GM23338 (cell line): ENCODE measurements around the gene GDF10. TPM values are rescaled to one million over a fixed set of nuclear protein-coding genes. Genes with fewer than 3 reads are reported as not detected.

Source experiments
- ATAC-seq: fragments of 200-7000 bp; cut with Tn5 transposase; 3 replicates; pipeline ENCODE4 v1.9.1; 2020
- DNase-seq: peaks from one replicate; pipeline ENCODE4 v3.0.0-alpha.2; 2015; ENCODE audit warnings: low spot score
- H2AFZ ChIP-seq: fragments of 200-600 bp; sonication (generic); 2 replicates; pipeline ENCODE4 v1.8.0; 2016; ENCODE audit warnings: antibody characterized with exemption, mild to moderate bottlenecking, moderate library complexity
- H3F3A ChIP-seq: fragments of 200-600 bp; sonication (generic); replicated peaks from 2 replicates; pipeline ENCODE4 v1.8.0; 2017; ENCODE audit warnings: antibody characterized with exemption, mixed run types, low read depth
- H3K27ac ChIP-seq: fragments of 200-600 bp; sonication (generic); 2 replicates; pipeline ENCODE4 v1.6.1; 2016; ENCODE audit warnings: low read depth
- H3K27me3 ChIP-seq: fragments of 200-600 bp; sonication (generic); 2 replicates; pipeline ENCODE4 v1.8.0; 2016; ENCODE audit warnings: mild to moderate bottlenecking, mixed run types, moderate library complexity; ENCODE audit not compliant: insufficient read depth
- H3K36me3 ChIP-seq: fragments of 200-600 bp; sonication (generic); 2 replicates; pipeline ENCODE4 v1.8.0; 2016; ENCODE audit warnings: mild to moderate bottlenecking; ENCODE audit not compliant: insufficient read depth
- H3K4me1 ChIP-seq: fragments of 200-600 bp; sonication (generic); 2 replicates; pipeline ENCODE4 v1.8.0; 2016; ENCODE audit warnings: mild to moderate bottlenecking, moderate library complexity; ENCODE audit not compliant: insufficient read depth
- H3K4me2 ChIP-seq: fragments of 200-600 bp; sonication (generic); 2 replicates; pipeline ENCODE4 v1.7.1; 2017; ENCODE audit warnings: mixed run types
- H3K4me3 ChIP-seq: fragments of 200-600 bp; sonication (generic); 2 replicates; pipeline ENCODE4 v1.6.1; 2016; ENCODE audit warnings: mixed run types
- H3K79me2 ChIP-seq: fragments of 200-600 bp; sonication (generic); replicated peaks from 2 replicates; pipeline ENCODE4 v1.8.0; 2017; ENCODE audit warnings: mild to moderate bottlenecking; ENCODE audit not compliant: insufficient read depth
- H3K9me2 ChIP-seq: fragments of 200-600 bp; sonication (generic); 2 replicates; pipeline ENCODE4 v1.8.0; 2017; ENCODE audit not compliant: insufficient read depth
- H4K20me1 ChIP-seq: fragments of 200-600 bp; sonication (generic); replicated peaks from 2 replicates; pipeline ENCODE4 v1.8.0; 2017; ENCODE audit warnings: mild to moderate bottlenecking; ENCODE audit not compliant: insufficient read depth
- H3K27ac Mint-ChIP-seq: 2 replicates; pipeline ENCODE4 v1.8.0; 2020; ENCODE audit warnings: inconsistent platforms, mild to moderate bottlenecking, moderate library complexity, mixed read lengths
- H3K27me3 Mint-ChIP-seq: 3 replicates; pipeline ENCODE4 v1.8.0; 2022; ENCODE audit warnings: low read depth, mild to moderate bottlenecking, moderate library complexity, mixed read lengths, inconsistent platforms; ENCODE audit not compliant: insufficient read depth, poor library complexity
- H3K36me3 Mint-ChIP-seq: 3 replicates; pipeline ENCODE4 v1.8.0; 2021; ENCODE audit warnings: low read depth, mild to moderate bottlenecking, inconsistent platforms, moderate library complexity, mixed read lengths
- H3K4me1 Mint-ChIP-seq: 3 replicates; pipeline ENCODE4 v1.8.0; 2020; ENCODE audit warnings: mild to moderate bottlenecking, inconsistent platforms, mixed read lengths
- H3K4me3 Mint-ChIP-seq: 3 replicates; pipeline ENCODE4 v1.8.0; 2021; ENCODE audit warnings: moderate library complexity, mild to moderate bottlenecking, inconsistent platforms, mixed read lengths
- H3K9me3 Mint-ChIP-seq: 3 replicates; pipeline ENCODE4 v1.8.0; 2020; ENCODE audit warnings: moderate library complexity, mild to moderate bottlenecking, inconsistent platforms, mixed read lengths
- CREB1 ChIP-seq: fragments of 250-450 bp; sonication (Bioruptor Pico); IDR thresholded peaks from 2 replicates; pipeline ENCODE4 v1.5.0; 2020; ENCODE audit warnings: low read depth, mild to moderate bottlenecking, moderate library complexity
- EZH2 ChIP-seq: fragments of 200-600 bp; sonication (generic); IDR thresholded peaks from one replicate; pipeline ENCODE4 v1.8.0; 2017; ENCODE audit warnings: antibody characterized with exemption, mild to moderate bottlenecking, low read depth; ENCODE audit not compliant: unreplicated experiment
- EZH2phosphoT487 ChIP-seq: fragments of 200-600 bp; sonication (generic); IDR thresholded peaks from one replicate; pipeline ENCODE4 v1.8.1; 2018; ENCODE audit warnings: antibody characterized with exemption; ENCODE audit not compliant: unreplicated experiment
- JUNB ChIP-seq: IDR thresholded peaks from one replicate; pipeline ENCODE4 v1.6.1; 2016; ENCODE audit warnings: antibody characterized with exemption; ENCODE audit not compliant: unreplicated experiment
- NANOG ChIP-seq: IDR thresholded peaks from 2 replicates; pipeline ENCODE4 v1.6.1; 2016; ENCODE audit warnings: antibody characterized with exemption, borderline replicate concordance
- POLR2AphosphoS5 ChIP-seq: IDR thresholded peaks from 2 replicates; pipeline ENCODE4 v1.6.1; 2016; ENCODE audit warnings: antibody characterized with exemption, low read depth
- STAT1 ChIP-seq: IDR thresholded peaks from one replicate; pipeline ENCODE4 v1.6.1; 2016; ENCODE audit warnings: antibody characterized with exemption; ENCODE audit not compliant: unreplicated experiment
- ZNF114 ChIP-seq: fragments of 250-450 bp; sonication (Bioruptor Pico); IDR thresholded peaks from 2 replicates; pipeline ENCODE4 v1.5.0; 2020; ENCODE audit warnings: mild to moderate bottlenecking, moderate library complexity
- ZNF331 ChIP-seq: fragments of 250-450 bp; sonication (Bioruptor Pico); IDR thresholded peaks from 2 replicates; pipeline ENCODE4 v1.5.0; 2020; ENCODE audit warnings: low read depth, mild to moderate bottlenecking, moderate library complexity
- polyA plus RNA-seq: library from polyadenylated mRNA; unstranded; fragments of >200 nt; fragmentation: Nextera tagmentation; extraction: Ambion mirVana; gene quantifications from 2 replicates; pipeline ENCODE4 v1.2.1, GENCODE V29; 2016
- total RNA-seq: library from RNA; depleted of rRNA; stranded (reverse); fragments of >200 nt; shearing (Covaris generic); gene quantifications from 2 replicates; pipeline ENCODE4 v1.2.3, GENCODE V29; 2014
- TF ChIP-seq, protein P1 (sequence below): IDR thresholded peaks from 2 replicates; pipeline ENCODE4 v1.6.1; 2016; ENCODE audit warnings: antibody characterized with exemption
- TF ChIP-seq, protein P2 (sequence below), 2 experiments: fragments of 200-600 bp in 1 of 2; sonication (generic) in 1 of 2; conservative IDR thresholded peaks; 2 replicates each; pipeline versions ENCODE4 v1.5.1 to v1.6.1; 2016 to 2017; ENCODE audit warnings: antibody characterized with exemption in 2 of 2, low read depth in 2 of 2, mild to moderate bottlenecking in 2 of 2, moderate library complexity in 1 of 2
- TF ChIP-seq, protein P3 (sequence below): IDR thresholded peaks from one replicate; pipeline ENCODE4 v1.6.1; 2018; ENCODE audit warnings: antibody characterized with exemption; ENCODE audit not compliant: unreplicated experiment
- TF ChIP-seq, protein P4 (sequence below): fragments of 250-450 bp; sonication (Bioruptor Pico); IDR thresholded peaks from 2 replicates; pipeline ENCODE4 v1.5.0; 2020; ENCODE audit warnings: mild to moderate bottlenecking, moderate library complexity

The GDF10 gene
- total and polyA plus RNA-seq, 2 experiments from 2014 or later, result 0.21 TPM; not detected in 1

DNA sequence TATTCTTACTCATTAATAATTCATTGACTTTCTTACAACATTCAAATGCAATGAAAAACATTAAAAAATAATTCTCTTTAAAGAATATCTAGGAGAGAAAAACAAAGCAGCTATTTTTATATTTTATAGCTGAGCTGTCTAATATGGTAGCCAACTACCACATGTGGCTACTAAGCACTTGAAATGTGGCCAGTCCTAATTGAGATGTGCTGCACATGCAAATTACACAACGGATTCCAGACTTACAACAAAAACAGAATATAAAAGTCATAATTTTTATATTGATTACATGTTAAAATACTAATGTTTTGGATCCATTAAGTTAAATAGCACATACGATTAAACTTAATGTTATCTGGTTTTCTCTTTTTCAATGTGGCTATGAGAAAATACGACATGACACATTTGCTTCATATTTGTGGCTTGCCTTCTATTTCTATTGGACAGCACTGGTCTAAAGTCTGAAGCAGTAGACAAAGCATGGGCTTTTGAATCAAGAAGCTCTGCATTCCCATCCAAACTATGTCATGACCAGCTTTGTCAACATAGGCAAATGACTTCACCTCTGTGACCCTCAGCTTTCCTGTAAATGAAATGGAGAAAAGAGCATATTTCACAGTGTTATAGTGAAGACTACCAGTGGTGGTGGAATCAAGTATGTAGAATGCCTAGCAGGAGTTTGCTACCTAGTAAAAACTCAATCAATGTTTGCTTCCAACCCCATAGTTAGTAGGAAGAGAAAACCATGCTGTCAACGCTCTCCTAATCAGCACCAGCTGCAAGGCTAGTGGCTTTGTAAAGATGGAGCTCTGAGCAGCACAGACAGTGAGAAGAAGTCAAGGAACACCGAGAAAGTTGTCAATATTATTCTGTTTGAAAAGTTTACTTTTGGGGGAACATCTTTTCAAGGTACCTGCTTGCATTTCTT lies 37.1 kb upstream of the GDF10 start:
- no peak for ATAC-seq
- H3K4me2 ChIP-seq, result no peak overlapping the region
- no peak overlapping the region for H3K27ac Mint-ChIP-seq

More for the DNA sequence above, 37.1 kb upstream of the GDF10 start:
- Mint-ChIP-seq H3K4me3 (no peak overlapping the region), H3K27me3 (peaks cover 5% of the 10 kb centered on the region), H3K4me1 (no peaks in the 10 kb centered on the region; the same call in 2 of the 3 replicates), H3K9me3 (no peaks in the 10 kb centered on the region), H3K36me3 (no peaks in the 10 kb centered on the region)
- DNase-seq, result no peak
- no peaks in the 10 kb centered on the region for H3K27me3 ChIP-seq
- no peaks in the 10 kb centered on the region for H3K9me2 ChIP-seq
- no peaks in the 10 kb centered on the region for H3K36me3 ChIP-seq
- no peaks in the 10 kb centered on the region for H4K20me1 ChIP-seq
- no peaks in the 10 kb centered on the region for H3F3A ChIP-seq
- no peak overlapping the region for H3K27ac ChIP-seq
- H3K4me1 ChIP-seq, result no peaks in the 10 kb centered on the region
- no peak overlapping the region for H2AFZ ChIP-seq
- no peak overlapping the region for H3K4me3 ChIP-seq
- TF ChIP-seq, protein P1, sequence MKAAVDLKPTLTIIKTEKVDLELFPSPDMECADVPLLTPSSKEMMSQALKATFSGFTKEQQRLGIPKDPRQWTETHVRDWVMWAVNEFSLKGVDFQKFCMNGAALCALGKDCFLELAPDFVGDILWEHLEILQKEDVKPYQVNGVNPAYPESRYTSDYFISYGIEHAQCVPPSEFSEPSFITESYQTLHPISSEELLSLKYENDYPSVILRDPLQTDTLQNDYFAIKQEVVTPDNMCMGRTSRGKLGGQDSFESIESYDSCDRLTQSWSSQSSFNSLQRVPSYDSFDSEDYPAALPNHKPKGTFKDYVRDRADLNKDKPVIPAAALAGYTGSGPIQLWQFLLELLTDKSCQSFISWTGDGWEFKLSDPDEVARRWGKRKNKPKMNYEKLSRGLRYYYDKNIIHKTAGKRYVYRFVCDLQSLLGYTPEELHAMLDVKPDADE, result no peak
- TF ChIP-seq EZH2 (no peak), EZH2phosphoT487 (no peak), CREB1 (CRISPR knock-in tag) (no peak), ZNF114 (CRISPR knock-in tag) (no peak), JUNB (no peak), STAT1 (no peak), ZNF331 (CRISPR knock-in tag) (no peak), NANOG (no peak), POLR2AphosphoS5 (no peak)
- TF ChIP-seq, protein P2, sequence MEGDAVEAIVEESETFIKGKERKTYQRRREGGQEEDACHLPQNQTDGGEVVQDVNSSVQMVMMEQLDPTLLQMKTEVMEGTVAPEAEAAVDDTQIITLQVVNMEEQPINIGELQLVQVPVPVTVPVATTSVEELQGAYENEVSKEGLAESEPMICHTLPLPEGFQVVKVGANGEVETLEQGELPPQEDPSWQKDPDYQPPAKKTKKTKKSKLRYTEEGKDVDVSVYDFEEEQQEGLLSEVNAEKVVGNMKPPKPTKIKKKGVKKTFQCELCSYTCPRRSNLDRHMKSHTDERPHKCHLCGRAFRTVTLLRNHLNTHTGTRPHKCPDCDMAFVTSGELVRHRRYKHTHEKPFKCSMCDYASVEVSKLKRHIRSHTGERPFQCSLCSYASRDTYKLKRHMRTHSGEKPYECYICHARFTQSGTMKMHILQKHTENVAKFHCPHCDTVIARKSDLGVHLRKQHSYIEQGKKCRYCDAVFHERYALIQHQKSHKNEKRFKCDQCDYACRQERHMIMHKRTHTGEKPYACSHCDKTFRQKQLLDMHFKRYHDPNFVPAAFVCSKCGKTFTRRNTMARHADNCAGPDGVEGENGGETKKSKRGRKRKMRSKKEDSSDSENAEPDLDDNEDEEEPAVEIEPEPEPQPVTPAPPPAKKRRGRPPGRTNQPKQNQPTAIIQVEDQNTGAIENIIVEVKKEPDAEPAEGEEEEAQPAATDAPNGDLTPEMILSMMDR (conservative IDR thresholded peaks at IDR 0.05; ENCODE audit: low read depth in 2 of 2), result no peak
- TF ChIP-seq, protein P3, sequence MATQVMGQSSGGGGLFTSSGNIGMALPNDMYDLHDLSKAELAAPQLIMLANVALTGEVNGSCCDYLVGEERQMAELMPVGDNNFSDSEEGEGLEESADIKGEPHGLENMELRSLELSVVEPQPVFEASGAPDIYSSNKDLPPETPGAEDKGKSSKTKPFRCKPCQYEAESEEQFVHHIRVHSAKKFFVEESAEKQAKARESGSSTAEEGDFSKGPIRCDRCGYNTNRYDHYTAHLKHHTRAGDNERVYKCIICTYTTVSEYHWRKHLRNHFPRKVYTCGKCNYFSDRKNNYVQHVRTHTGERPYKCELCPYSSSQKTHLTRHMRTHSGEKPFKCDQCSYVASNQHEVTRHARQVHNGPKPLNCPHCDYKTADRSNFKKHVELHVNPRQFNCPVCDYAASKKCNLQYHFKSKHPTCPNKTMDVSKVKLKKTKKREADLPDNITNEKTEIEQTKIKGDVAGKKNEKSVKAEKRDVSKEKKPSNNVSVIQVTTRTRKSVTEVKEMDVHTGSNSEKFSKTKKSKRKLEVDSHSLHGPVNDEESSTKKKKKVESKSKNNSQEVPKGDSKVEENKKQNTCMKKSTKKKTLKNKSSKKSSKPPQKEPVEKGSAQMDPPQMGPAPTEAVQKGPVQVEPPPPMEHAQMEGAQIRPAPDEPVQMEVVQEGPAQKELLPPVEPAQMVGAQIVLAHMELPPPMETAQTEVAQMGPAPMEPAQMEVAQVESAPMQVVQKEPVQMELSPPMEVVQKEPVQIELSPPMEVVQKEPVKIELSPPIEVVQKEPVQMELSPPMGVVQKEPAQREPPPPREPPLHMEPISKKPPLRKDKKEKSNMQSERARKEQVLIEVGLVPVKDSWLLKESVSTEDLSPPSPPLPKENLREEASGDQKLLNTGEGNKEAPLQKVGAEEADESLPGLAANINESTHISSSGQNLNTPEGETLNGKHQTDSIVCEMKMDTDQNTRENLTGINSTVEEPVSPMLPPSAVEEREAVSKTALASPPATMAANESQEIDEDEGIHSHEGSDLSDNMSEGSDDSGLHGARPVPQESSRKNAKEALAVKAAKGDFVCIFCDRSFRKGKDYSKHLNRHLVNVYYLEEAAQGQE, result no peak
- TF ChIP-seq, protein P4, sequence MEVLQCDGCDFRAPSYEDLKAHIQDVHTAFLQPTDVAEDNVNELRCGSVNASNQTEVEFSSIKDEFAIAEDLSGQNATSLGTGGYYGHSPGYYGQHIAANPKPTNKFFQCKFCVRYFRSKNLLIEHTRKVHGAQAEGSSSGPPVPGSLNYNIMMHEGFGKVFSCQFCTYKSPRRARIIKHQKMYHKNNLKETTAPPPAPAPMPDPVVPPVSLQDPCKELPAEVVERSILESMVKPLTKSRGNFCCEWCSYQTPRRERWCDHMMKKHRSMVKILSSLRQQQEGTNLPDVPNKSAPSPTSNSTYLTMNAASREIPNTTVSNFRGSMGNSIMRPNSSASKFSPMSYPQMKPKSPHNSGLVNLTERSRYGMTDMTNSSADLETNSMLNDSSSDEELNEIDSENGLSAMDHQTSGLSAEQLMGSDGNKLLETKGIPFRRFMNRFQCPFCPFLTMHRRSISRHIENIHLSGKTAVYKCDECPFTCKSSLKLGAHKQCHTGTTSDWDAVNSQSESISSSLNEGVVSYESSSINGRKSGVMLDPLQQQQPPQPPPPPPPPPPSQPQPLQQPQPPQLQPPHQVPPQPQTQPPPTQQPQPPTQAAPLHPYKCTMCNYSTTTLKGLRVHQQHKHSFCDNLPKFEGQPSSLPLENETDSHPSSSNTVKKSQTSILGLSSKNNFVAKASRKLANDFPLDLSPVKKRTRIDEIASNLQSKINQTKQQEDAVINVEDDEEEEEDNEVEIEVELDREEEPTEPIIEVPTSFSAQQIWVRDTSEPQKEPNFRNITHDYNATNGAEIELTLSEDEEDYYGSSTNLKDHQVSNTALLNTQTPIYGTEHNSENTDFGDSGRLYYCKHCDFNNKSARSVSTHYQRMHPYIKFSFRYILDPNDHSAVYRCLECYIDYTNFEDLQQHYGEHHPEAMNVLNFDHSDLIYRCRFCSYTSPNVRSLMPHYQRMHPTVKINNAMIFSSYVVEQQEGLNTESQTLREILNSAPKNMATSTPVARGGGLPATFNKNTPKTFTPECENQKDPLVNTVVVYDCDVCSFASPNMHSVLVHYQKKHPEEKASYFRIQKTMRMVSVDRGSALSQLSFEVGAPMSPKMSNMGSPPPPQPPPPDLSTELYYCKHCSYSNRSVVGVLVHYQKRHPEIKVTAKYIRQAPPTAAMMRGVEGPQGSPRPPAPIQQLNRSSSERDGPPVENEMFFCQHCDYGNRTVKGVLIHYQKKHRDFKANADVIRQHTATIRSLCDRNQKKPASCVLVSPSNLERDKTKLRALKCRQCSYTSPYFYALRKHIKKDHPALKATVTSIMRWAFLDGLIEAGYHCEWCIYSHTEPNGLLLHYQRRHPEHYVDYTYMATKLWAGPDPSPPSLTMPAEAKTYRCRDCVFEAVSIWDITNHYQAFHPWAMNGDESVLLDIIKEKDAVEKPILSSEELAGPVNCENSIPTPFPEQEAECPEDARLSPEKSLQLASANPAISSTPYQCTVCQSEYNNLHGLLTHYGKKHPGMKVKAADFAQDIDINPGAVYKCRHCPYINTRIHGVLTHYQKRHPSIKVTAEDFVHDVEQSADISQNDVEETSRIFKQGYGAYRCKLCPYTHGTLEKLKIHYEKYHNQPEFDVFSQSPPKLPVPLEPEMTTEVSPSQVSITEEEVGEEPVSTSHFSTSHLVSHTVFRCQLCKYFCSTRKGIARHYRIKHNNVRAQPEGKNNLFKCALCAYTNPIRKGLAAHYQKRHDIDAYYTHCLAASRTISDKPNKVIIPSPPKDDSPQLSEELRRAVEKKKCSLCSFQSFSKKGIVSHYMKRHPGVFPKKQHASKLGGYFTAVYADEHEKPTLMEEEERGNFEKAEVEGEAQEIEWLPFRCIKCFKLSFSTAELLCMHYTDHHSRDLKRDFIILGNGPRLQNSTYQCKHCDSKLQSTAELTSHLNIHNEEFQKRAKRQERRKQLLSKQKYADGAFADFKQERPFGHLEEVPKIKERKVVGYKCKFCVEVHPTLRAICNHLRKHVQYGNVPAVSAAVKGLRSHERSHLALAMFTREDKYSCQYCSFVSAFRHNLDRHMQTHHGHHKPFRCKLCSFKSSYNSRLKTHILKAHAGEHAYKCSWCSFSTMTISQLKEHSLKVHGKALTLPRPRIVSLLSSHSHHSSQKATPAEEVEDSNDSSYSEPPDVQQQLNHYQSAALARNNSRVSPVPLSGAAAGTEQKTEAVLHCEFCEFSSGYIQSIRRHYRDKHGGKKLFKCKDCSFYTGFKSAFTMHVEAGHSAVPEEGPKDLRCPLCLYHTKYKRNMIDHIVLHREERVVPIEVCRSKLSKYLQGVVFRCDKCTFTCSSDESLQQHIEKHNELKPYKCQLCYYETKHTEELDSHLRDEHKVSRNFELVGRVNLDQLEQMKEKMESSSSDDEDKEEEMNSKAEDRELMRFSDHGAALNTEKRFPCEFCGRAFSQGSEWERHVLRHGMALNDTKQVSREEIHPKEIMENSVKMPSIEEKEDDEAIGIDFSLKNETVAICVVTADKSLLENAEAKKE, result no peak
- H3K79me2 ChIP-seq, result no peaks in the 10 kb centered on the region
